Measurements from ENCODE around the gene LYRM4.

Gene LYRM4

GRCh38 chr6:5247201-5247600 lies 13.5 kb downstream of the LYRM4 start:
- FAIRE-seq (no peak), DNase-seq (ENCODE audit: insufficient read length, low spot score) (no peak)

GRCh38 chr6:5246141-5247097 lies 14.3 kb downstream of the LYRM4 start:
- no peak for DNase-seq (ENCODE audit: insufficient read length, low spot score)
- peak; percentile 31 for FAIRE-seq

- FAIRE-seq: no peak
- DNase-seq (ENCODE audit: insufficient read length, low spot score): no peak
Observed at GRCh38 chr6:5243069-5243468, 17.7 kb downstream of the LYRM4 start.

DNA sequence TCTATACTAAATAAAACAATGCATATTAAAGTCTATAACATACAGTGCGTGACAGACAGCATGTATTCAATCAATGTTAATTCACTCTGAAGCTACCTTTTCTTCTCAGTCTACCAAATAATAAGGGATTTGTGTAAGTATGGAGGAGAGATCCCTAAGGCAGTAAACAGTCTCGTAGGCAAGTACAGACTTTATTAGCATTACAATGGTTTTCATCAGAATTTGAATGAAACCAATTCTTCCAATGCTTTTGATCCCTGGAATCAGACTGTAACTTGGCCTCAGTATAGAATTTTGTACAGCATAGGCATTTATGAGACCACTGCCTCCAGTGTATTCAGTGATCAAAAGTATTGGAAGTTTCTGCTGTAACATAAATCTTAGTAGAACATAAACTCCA lies 19.5 kb downstream of the LYRM4 start:
- no peak for FAIRE-seq

GRCh38 chr6:5238336-5238735 lies 22.4 kb downstream of the LYRM4 start:
- no peak for DNase-seq (ENCODE audit: insufficient read length, low spot score)
- FAIRE-seq: no peak

More for the DNA sequence above, 19.5 kb downstream of the LYRM4 start:
- DNase-seq (ENCODE audit: insufficient read length, low spot score): no peak

DNA sequence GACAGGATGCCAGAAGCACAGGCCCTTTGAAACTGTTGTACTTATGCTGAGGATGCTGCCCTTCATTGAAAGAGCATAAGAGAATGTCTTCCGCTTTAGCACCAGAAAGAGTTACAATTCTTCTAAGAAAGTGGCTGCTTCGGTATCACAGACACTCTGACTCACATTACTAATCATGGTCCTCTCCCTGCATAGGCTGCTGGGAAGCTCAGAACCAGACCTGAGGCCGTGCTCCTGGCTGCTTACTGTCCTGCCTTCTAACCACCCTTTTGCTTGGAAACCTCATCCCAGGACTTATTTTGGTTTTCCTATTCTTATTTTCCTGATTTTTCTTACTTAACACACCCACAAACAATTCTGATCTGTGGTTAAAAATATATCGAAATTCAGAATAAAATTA lies 22.9 kb downstream of the LYRM4 start:
- no peak for FAIRE-seq
- no peak for DNase-seq (ENCODE audit: insufficient read length, low spot score)

DNA sequence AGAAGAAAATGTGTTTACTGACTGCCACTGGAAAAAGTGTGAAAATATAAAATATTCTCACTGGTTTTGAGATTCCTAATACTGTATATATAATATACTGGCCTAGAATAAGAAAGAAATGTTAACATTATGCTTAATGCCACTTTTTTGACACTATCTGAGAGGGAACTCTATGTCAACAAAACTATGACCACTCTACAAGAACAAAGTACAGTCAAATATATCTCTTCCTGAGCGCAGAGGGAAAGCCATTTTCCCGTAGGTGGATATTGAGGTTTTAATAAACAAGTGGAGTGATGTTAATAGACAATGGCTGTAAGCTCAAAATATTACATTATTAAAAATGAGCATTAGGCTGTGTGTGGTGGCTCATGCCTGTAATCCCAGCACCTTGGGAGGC lies 24.9 kb downstream of the LYRM4 start:
- no peak for FAIRE-seq
- DNase-seq (ENCODE audit: insufficient read length, low spot score): no peak

- FAIRE-seq (no peak), DNase-seq (ENCODE audit: insufficient read length, low spot score) (no peak)
Observed at GRCh38 chr6:5234874-5235273, 25.9 kb downstream of the LYRM4 start.

- DNase-seq (ENCODE audit: insufficient read length, low spot score): no peak
- no peak for FAIRE-seq
Observed at GRCh38 chr6:5231289-5231688, 29.5 kb downstream of the LYRM4 start.

GRCh38 chr6:5230081-5230480 lies 30.7 kb downstream of the LYRM4 start:
- DNase-seq (ENCODE audit: insufficient read length, low spot score) (no peak), FAIRE-seq (no peak)

DNA sequence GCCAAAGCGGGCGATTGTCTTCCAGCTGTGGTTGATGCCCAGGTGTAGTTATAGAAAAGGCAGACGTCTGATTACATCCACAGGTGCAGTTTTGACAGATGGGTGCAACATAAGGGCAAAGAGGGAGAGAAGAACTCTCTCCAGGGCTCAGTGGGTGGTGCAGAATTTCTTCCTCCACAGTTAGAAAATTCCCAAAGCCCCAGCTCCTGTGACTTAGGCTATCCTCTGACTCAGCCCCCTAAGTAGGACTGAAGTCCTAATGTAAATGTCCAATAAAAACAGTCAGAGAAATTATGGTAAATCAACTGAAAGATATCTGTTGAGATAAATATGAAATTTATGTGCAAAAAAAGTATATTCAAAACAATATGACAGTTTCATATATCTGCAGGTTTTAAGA lies 31.4 kb downstream of the LYRM4 start:
- no peak for FAIRE-seq
- DNase-seq (ENCODE audit: insufficient read length, low spot score): no peak

DNA sequence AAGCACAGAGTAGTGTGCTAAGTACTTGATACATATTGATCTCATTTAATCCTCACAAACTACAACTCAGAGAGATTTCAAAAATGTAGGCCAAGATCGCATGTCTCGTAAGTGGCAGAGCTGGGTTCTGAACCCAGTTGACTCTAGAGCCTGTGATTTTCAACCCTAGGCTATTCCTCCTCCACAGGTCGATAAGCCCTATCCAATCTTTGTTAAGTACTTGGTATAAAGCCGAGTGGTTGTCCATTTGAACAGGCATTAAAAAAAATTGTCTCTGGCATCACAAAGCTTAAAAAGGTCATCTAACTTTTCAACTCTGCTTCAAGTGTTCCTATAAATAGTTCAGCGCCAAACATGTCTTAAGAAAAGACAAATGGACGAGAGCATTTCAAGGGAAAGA lies 37.4 kb downstream of the LYRM4 start:
- no peak for DNase-seq (ENCODE audit: insufficient read length, low spot score)
- FAIRE-seq: no peak

DNA sequence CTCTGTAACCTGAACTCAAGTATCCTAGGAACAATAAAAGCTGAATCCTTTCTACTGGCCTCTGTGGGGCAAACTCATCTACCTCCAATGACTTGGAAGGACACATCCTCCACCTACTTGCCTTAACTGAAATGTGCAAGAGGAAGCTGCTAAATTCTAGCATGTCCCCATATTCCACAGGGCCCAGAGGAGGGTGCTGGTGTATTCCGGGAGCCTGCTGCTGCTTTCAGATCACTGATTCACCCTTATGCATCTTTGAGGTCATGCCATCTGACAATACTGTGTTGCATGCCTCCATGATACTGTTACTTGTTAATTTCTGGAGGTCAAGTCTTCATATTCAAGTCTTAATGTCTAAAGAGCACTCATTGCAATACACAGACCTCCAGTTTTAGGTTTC lies 40.3 kb downstream of the LYRM4 start:
- DNase-seq (ENCODE audit: insufficient read length, low spot score): no peak
- no peak for FAIRE-seq

GRCh38 chr6:5219011-5219691 lies 41.6 kb downstream of the LYRM4 start:
- DNase-seq (ENCODE audit: insufficient read length, low spot score) (no peak), FAIRE-seq (no peak)

DNA sequence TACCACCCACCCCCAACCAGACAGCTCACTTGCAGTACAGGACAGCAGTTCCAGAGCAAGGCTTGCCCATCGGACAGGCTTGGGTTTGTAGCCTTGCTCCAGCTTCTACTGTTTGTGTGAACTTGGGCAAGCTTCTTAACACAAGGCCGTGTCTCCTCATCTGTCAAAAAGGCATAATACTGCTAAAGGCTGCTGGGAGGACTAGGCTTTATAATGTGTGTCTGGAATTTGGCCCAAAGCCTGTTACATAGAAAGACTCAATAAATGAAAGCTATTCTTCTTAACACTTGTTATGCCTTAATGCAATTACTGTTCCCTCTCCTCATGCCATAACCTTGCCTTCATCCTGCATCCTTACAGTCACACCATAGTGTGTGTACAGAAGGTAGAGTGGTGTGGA lies 43.4 kb downstream of the LYRM4 start:
- no peak for FAIRE-seq
- DNase-seq (ENCODE audit: insufficient read length, low spot score): no peak

GRCh38 chr6:5215799-5216198 lies 45.0 kb downstream of the LYRM4 start:
- DNase-seq (ENCODE audit: insufficient read length, low spot score) (no peak), FAIRE-seq (no peak)

GRCh38 chr6:5215159-5215558 lies 45.6 kb downstream of the LYRM4 start:
- FAIRE-seq (no peak), DNase-seq (ENCODE audit: insufficient read length, low spot score) (no peak)

DNA sequence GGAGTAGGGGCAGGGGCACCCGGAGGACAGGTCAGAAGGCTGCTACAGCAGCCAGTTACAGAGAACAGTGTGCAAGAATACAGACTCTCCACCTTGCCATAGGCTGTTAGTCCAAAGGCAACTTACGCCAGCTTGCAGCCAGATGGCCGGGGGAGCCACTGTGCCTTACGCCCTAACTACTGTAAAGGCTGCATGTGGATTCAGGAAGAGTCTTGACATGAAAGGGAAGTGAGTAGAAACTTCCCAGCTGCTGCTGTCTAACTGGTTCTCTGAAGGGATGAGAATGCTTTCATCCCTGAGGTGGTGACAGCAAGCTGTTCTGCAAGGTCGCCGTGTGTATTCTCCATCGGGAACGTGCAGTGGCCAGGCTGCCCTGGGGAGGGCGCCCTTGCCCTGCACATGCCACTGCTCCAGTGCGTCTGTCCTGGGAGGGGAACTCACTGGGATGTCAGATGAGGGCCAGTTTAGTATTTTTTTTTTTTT lies 46.1 kb downstream of the LYRM4 start:
- DNase-seq (ENCODE audit: insufficient read length, low spot score) (peak; percentile 17), FAIRE-seq (peak; percentile 28)

- no peak for FAIRE-seq
- no peak for DNase-seq (ENCODE audit: insufficient read length, low spot score)
Observed at GRCh38 chr6:5213836-5214235, 46.9 kb downstream of the LYRM4 start.

- FAIRE-seq: no peak
- no peak for DNase-seq (ENCODE audit: insufficient read length, low spot score)
Observed at GRCh38 chr6:5211492-5211891, 49.3 kb downstream of the LYRM4 start.

DNA sequence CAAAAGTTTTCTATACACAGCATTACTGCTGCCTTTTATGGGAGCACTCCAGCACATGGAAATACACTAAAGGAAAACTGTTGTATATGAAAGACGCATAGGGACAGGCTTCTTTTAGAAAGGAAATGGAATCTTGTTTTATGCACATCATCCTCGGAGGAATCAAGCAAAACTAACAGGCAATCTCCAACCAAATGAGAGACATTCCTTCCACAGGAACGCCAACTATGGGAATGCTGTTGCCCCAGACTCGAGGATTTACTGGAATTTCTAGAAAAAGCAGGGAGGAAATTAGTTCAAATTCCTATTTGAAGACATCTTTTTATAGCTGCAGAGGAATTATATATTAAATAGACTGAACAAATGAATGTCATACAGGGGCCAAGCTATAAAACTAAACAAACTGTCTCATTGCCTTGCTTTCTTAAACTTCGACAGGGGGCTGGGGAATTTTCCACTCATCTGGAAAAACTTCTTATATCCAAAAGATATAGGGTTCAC lies 52.2 kb downstream of the LYRM4 start:
- FAIRE-seq (no peak), DNase-seq (ENCODE audit: insufficient read length, low spot score) (no peak)

- DNase-seq (ENCODE audit: insufficient read length, low spot score) (no peak), FAIRE-seq (no peak)
Observed at GRCh38 chr6:5208057-5208456, 52.7 kb downstream of the LYRM4 start.
